GM18507 (cell line): ENCODE results near the gene PLEKHH3.
A peak's percentile ranks its signal among the peaks of the same experiment; 100 is the strongest.
"Not testable (repeated sequence)": the region's sequence is repeated elsewhere in the genome, so short reads cannot be mapped to it uniquely, and the experiment has no call there.

ENCODE experiments used
- DNase-seq: peaks from one replicate; pipeline ENCODE4 v3.0.0; 2011; ENCODE audit warnings: low read depth; ENCODE audit not compliant: insufficient read length; ENCODE audit errors: extremely low spot score
- FAIRE-seq: peaks from 2 replicates; lab custom pipeline; 2011; peaks lifted over from hg19 to GRCh38; lab: Jason Lieb, UNC

Gene PLEKHH3

DNA sequence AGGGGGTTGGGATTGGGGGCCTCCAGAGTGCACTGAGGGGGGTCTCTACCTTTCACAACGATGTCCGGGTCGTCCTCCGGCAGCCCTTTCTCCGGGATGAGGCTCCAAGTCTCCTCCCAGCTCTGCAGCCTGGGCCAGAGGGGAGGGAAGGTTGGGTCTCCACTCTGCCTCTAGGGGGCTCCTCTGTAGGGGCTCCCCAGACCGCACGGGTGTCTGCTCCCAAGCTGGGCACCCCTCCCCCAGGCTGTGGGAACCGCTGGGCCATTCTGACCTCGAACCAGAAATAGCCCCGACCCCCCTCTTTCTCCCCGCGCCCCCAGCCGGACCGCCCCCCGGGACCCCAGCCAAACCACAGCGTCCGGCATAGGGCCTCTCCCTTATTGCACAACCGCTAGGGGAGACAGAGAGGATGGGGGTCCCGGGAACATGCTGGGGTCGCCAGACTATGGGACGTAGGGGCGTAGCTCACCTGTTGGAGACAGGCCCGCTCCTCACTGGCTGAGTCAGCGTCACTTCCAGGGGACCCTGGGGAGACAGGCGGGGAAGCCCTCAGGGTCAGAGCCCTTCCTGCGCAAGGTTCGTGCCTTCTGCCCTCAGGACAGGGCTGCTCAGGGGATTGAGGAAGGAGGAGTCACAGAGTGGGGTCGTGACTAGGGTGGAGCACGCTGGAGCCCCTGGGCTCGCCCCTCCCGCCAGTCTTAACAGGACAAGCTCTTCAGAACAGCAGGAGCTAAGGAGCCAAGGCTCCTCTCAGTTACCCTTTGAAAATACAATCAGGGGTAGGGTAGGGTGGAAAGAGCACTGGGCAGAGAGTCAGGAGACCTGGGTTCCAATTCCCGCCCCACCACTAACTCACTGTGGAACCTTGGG lies 2.7 kb downstream of the PLEKHH3 start:
- peak; percentile 81 for FAIRE-seq
- no peak for DNase-seq

DNA sequence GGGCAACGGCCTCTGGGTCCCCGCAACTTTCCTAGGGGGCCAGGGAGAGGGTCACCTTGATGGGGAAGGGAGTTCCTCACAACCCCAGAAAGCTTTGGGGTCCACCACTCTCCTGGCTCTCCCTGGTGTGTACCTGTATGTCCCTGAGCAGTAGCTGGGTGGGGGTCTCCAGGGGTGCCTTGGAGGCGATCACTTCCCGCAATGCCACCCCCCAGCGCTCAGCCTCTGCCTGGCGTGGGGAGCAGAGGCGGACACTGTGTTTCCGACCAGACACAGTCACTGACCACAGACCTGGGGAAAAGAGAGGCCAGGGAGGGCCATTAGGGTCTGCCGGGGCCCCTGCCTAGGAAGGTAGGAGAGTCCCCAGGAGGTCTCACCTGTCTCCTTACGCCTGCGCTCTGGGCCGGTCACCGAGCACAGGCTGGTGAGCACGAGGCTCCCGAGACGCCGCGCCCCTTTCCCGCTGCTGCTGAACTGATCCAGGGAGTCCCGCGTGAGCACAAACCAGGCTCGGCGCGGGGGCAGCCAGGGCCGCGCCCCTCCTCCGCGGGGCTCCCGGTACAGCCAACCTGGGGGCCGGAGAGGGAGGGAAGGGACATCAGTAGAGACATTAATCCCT lies 3.4 kb downstream of the PLEKHH3 start:
- DNase-seq (no peak), FAIRE-seq (no peak)

DNA sequence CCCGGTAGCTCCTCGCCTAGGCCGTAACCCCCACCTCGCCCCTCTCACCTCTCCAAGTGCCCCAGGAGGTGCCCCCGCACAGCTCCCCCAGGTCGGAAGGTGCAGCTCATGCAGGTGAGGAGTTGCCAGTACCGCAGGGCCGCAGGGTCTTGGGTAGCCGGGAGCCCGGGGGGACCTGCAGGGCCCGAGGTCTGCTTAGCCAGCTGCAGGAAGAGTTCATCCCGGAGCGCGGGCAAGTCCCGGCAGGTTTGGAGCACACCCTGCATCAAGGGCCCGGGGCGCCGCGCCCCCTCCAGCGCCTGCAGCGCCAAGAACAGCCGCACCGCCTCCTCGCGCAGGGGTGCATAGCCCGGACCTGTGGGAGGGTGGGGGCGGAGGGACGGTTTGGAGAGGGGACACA lies 4.8 kb downstream of the PLEKHH3 start:
- DNase-seq (no peak), FAIRE-seq (no peak)

DNA sequence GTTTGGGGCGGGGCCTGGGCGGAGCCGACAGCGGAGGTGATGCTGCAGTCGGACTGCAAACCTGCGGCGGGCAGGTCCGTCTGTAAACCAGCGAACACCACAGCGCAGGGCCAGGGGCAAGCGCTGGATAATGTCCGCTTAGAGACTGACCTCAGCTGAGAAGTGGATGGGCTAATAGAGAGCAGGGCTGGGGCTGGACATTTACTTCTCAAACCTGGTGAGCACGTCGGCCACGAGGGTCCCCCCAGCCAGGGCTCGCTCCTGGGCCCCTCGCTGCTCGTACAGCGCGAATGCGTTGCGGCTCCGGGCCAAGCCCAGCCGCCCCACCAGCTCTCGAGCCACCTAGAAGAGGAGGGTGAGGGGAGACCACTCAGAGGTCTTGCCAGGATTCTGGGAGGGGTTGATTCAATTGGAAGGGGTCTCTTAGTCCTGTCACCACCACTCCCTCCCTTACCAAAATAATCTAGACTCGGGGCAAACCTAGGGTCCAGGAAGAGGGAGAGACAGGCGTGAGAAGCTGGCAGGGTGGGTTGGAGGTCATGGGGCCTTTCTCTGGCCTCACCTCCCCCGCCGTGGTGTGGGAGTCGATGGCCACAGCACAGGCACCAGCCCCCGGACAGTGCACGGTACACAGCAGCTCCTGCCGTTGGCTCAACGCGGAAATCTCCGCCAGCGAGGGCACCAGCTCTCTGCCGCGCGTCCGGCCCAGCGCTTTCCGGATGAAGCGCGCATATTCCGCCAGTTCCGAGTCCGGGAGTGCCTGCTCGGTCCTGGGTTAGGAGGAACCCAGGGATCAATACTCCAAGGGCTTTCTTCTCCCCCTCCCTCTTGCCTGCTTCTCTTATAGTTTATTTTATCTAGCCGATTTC lies 5.8 kb downstream of the PLEKHH3 start:
- DNase-seq (no peak), FAIRE-seq (no peak)

DNA sequence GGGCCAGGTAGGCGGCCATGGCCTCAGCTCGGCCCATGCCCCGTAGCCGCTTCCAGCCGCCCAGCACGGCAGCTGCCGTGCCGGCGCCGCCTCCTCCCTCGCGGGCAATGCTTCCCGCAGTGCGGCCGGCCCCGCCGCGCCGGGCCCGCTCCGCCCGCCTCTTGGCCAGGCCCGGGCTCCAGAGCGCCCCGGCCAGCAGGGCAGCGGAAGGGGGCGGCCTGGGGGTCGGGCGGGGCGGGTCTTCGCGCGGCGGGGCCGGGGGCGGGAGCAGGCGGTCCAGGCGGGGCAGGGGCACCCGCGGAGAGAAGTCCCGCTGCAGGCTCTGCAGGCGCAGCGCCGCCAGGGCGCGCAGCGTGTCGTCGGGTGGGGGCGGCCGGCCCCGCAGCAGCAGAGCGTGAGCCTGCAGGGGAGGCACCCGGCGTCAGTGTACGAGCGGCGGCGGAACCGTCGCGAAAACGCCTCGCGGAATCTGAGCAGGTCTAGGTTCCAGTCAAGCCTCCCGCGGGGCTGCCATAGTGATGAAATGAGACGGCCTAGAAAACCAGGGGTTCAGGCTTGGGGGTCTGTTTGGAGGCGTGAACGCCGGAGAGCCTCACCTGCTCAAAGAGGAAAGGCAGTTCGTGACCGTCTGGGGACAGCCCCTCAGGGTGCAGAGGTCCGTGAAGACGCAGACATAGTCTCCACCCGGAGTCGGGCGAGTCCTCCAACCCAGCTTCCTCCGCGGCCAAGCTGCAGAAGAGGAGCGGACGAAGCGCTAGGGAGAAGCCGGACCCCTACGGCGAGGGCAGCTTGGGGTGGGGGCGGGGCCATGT lies 6.6 kb downstream of the PLEKHH3 start:
- peak; percentile 68 for FAIRE-seq

DNA sequence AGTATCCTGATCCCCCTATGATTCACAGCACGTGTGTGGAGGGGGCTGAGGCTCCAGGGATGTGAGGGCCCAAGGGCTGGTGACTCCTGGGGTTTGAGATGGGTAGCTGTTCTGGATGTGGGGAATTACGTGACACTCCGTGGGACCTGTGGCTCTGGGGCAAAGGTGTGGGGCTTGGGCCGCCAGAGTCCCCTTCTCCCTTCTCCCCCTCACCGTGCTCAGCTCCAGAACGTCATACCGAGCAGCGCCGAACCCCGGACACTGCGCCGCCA lies 7.2 kb downstream of the PLEKHH3 start:
- DNase-seq = no peak
- no peak for FAIRE-seq

More for the DNA sequence above, 6.6 kb downstream of the PLEKHH3 start:
- DNase-seq = no peak

DNA sequence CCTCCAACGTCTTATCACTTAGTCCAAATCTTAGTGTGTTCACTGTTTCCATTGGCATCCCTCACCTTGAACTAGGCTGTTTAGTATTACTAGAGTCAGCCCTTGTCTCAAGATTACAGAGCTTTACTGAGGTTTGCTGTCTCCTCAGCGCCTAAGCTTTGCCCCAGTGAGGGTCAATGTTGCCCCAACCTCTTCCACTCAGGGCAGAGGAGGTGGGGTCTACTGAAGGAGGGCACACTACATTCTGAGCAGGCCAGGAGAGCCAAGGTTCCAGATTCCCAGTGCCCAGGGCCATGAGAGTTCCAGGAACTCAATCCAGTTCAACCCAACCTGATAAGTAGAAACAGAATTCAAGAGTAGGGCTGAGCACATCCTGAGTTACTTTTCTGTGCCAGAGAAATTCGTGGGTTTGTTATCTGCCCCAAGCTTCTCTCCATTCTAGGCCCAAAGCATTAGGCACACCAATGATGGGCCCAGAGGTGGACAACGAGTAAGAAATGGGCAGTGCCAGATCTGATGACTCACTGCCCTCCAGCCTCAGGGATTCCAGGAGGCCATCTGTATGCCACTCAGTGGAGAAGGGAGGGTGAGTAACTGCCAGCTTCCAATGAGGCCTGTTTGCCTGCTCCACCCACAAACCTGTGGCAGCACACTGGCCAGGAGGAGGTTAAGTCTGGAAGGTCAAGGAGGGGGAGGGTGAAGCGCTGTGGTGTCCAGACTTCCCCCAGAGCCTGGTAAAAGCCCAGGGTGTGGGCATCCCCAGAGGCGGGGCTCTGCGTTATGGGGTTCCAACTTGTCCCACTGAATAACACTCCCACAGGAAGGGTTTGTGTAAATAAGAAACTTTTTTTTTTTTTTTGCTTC lies 9.5 kb downstream of the PLEKHH3 start:
- peak; percentile 18 for FAIRE-seq

DNA sequence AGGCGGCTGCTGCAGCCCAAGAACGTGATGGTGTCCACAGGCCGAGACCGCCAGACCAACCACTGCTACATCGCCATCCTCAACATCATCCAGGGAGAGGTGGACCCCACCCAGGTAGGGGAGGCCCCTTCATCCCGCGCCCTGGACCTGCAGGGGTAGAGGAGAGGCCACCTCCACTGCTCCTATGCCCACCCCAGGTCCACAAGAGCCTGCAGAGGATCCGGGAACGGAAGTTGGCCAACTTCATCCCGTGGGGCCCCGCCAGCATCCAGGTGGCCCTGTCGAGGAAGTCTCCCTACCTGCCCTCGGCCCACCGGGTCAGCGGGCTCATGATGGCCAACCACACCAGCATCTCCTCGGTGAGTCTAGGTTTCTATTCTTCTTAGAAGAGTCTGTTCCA lies 10.7 kb downstream of the PLEKHH3 start:
- not testable (repeated sequence) for DNase-seq, FAIRE-seq

More for the DNA sequence above, 9.5 kb downstream of the PLEKHH3 start:
- no peak for DNase-seq

DNA sequence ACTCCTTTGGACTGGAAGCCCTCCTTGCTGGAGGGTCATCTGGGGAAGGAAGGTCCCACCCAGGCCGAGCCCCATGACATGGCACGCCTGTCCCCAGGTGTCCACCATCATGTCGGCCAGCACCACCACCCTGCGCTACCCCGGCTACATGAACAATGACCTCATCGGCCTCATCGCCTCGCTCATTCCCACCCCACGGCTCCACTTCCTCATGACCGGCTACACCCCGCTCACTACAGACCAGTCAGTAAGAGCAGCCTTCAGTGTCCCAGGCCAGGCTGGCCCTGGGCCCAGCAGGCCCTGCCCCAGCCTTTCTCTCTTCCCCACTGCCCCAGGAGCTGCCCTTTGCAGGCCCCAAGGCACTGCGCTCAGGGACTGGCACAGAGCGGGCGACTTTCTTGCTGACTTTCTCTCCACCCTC lies 11.2 kb downstream of the PLEKHH3 start:
- DNase-seq = no peak
- FAIRE-seq = no peak

DNA sequence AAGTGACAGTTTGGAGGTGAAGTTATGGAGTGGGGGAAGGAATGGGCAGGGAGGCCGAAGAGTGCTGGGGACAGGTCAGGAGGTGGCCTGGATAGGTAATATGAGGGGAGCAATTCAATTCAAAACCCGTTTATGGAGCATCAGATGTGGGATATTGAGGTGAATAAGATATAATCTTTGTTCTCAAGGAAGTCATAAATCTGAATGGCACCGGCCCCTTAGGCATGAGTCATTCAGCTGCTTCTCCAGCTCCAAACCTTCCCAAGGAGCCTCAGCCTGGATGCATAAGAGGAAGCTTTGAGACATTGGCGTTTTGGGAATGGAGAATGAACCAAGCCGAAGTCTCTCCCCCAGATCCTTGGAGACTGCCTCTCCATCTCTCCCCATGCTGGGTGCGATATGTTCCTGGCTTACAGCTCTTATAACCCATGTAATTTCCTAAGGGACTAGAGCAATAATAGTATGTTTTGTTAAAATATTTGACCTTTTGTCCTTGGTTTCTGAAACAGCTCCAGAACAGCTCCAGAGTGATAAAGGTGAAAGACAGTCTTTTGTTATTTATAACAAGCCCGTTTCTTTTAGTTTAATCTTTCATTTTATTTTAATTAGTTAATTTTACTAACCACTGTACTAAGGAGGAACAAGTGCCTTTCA lies 16.0 kb downstream of the PLEKHH3 start:
- DNase-seq (no peak), FAIRE-seq (no peak)

DNA sequence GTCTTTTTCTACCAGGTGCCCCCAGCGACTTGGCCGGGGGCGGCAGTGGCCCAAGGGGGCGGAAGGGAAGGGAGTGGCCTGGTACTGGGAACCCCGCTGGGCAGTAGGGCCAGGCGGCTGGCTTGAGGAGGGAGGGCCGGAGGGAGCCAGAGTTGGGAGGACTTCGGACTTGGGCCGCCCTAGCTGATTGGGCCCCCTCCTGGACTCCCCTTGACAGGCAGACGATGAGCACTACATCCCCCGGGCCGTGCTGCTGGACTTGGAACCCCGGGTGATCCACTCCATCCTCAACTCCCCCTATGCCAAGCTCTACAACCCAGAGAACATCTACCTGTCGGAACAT lies 16.9 kb downstream of the PLEKHH3 start:
- not testable (repeated sequence) for FAIRE-seq

DNA sequence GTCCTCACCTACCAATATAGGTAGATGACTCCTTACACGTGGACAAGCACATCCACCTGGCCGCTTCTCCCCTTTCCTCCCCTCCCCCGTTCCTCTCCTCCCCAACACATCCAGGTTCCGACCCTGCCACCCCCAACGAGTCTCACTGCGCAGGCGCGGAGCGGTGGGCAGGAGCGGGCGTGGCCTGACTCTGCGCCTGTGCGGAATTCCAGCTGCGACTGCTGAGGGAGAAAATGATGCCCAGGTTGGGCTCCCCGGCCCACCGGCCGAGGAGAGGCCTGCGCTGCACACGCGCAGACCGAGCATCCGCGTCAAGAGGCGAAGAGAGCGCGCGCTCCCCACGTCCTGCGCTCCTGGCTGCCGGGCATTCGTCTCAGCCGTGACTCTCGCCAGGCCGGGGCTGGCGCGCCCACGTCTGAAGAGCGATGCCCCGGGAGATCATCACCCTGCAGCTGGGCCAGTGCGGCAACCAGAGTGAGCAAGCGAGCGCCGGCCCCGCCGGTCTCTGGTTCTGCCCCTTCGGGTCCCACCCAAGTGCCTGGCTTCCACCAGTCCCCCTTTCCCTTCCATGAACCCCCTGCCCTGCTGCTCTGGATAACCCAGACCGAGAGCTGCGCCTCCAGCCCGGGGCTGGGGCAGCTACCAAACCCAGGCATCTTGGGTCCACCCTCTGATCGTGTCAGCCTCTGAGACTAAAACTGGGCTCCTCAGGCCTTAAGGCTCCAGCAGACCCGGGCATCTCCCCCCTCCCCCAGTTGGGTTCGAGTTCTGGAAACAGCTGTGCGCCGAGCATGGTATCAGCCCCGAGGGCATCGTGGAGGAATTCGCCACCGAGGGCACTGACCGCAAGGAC lies 17.5 kb downstream of the PLEKHH3 start, which contains the start of gene TUBG2:
Gene TUBG2 (plus strand): TSS at position 206 of the 853 bp plus-strand sequence. CDS start 220 bp downstream, at position 426.
- FAIRE-seq = peak; percentile 89

More for the DNA sequence above, 16.9 kb downstream of the PLEKHH3 start:
- DNase-seq = not testable (repeated sequence)

DNA sequence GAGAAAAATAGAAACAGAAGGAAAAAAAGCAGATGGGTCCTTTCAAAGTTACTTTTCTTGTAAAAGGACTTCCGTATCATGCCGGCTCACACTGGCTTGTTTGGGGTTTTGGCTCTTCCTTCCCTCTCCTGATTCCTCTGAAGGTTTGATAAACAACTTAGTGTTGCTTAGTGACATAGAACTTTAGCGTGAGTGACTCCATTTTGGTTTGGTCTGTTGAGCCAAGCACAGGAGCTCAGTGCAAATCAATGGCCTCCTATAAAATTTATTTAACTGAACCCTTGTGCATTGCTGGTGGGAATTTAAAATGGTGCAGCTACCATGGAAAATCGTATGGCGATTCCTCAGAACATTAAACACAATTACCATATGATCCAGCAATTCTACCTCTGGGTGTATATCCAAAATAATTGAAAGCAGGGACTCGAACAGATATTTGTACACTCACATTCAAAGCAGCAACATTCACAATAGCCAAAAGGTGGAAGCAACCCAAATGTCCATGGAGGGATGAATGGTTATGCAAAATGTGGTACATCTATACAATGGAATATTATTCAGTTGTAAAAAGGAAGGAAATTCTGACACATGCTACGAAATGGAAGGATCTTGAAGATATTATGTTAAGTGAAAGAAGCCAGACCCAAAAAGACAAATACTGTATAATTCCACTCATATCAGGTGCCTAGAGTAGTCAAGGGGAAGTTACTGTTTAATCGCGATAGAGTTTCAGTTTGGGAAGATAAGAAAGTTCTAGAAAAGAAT lies 18.8 kb downstream of the PLEKHH3 start:
- no peak for DNase-seq
- no peak for FAIRE-seq

More for the DNA sequence above, 17.5 kb downstream of the PLEKHH3 start, which contains the start of gene TUBG2:
- DNase-seq = no peak

DNA sequence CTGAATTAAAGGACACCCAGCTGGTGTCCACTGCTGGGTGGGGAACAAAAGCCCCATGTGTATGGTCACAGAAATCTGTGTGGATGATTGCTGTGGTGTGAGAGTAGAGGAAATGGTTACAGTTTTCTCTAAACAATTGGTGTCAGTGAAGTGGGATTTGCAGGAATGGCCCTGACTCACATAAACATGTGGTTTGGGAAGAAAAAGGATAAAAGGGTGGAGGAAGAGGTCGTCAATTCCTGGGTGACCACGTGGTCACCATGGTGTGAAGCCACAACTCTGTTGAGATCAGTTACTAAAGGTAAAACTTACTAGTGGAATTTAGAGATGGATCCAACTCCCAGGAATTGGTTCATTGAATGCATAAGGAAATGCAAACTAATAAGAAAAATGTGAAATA lies 21.3 kb downstream of the PLEKHH3 start:
- FAIRE-seq = no peak
- DNase-seq = no peak

DNA sequence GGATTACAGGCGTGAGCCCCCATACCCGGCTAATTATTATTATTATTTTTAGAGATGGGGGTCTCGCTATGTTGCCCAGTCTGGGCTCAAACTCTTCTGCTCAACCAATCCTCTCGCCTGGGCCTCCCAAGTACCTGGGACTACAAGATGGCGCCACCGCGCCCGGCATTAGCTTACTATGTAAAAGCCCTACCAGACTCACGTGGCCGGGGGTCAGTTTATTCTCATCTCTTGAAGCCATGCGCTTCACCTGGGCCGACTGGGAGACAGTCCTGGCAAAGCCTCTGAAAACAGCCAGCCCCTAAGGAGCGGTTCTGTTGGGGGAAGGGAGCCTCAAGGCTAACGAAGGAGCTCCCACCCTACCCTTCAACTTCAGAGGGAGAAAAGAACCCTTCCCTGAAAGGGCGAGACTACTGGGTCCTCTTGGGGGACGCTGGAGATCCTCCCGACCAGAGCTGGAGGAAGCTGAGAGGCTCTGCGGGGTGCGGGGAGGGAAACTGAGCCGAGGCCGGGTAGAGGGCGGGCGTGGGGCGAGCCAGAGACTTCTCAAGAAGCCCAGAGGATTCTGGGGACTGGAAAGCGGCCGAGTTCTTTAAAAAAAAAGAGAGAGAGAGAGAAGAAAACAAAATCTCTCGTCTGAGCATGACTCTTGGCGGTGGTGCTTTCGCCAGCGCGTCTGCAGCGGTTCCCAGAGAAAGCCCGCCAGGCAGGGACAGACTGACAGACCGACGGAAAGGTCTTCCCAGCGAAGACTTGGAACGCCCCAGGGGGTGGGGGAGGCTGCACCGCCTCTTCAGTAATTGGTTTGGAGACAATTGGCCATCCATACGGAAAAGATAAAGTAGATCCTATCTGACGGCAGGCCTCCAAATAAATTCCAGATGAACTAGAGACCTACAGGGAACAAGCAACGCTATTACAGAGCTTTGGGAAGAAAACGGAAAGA lies 23.3 kb downstream of the PLEKHH3 start:
- DNase-seq (no peak), FAIRE-seq (no peak)
